ENCODE measurements around the gene OR2T34.
A peak's percentile ranks its signal among the peaks of the same experiment; 100 is the strongest.
"Not testable (repeated sequence)": the region's sequence is repeated elsewhere in the genome, so short reads cannot be mapped to it uniquely, and the experiment has no call there.

OR2T34 gene

DNA sequence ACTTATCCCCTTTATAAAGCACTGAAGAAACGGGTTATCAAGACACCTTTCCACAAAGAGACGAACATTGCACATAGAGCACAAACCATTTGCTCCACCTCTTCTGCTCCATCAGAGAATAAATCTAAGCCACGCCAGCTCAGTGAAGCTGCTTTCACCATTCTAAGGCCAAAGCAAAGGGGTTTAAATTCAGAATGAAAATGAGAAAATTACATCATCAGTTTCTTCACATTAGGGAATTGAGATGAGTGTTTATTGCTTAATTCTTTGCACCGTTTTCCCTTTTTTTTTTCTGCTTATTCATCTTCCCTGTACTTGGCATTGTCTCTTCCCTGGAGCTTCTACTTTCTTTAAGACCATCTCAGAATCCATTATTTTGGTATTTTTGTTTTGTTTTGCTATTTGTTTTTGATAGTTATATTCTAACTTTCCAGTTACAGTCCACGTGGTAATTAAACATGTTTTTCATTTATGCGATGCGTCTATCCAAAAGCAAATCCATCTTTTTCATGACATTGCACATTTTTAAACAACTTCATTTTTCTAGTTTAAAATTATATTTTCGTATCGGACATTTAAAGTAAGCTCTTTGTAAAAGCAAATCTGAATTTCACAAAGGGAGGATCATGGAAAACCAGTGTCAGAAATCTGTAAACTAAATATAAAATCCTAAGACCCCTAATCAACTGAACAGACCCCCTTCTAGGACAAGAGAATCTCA, 1.9 kb upstream of the OR2T34 start:
- no peak for ATAC-seq
- no peak for TF ChIP-seq PATZ1 (CRISPR knock-in tag; IDR thresholded peaks at IDR 0.05; ENCODE audit: borderline replicate concordance)
- TF ChIP-seq TOX (CRISPR knock-in tag; IDR thresholded peaks at IDR 0.05; ENCODE audit: borderline replicate concordance): no peak
- TF ChIP-seq ZNF70 (CRISPR knock-in tag; IDR thresholded peaks at IDR 0.05): no peak
- no peak for TF ChIP-seq ZFP30 (CRISPR knock-in tag; IDR thresholded peaks at IDR 0.05)
- TF ChIP-seq BACH2 (CRISPR knock-in tag; IDR thresholded peaks at IDR 0.05; ENCODE audit: borderline replicate concordance): no peak
- TF ChIP-seq ZNF8 (CRISPR knock-in tag; IDR thresholded peaks at IDR 0.05): no peak
- TF ChIP-seq GLIS3 (CRISPR knock-in tag; IDR thresholded peaks at IDR 0.05): no peak
- no peak for TF ChIP-seq SNAI2 (CRISPR knock-in tag; IDR thresholded peaks at IDR 0.05)
- TF ChIP-seq, protein P1, sequence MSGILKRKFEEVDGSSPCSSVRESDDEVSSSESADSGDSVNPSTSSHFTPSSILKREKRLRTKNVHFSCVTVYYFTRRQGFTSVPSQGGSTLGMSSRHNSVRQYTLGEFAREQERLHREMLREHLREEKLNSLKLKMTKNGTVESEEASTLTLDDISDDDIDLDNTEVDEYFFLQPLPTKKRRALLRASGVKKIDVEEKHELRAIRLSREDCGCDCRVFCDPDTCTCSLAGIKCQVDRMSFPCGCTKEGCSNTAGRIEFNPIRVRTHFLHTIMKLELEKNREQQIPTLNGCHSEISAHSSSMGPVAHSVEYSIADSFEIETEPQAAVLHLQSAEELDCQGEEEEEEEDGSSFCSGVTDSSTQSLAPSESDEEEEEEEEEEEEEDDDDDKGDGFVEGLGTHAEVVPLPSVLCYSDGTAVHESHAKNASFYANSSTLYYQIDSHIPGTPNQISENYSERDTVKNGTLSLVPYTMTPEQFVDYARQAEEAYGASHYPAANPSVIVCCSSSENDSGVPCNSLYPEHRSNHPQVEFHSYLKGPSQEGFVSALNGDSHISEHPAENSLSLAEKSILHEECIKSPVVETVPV (CRISPR knock-in tag; IDR thresholded peaks at IDR 0.05): no peak
- no peak for TF ChIP-seq PPARA (CRISPR knock-in tag; IDR thresholded peaks at IDR 0.05; ENCODE audit: borderline replicate concordance)
- TF ChIP-seq, protein P2, sequence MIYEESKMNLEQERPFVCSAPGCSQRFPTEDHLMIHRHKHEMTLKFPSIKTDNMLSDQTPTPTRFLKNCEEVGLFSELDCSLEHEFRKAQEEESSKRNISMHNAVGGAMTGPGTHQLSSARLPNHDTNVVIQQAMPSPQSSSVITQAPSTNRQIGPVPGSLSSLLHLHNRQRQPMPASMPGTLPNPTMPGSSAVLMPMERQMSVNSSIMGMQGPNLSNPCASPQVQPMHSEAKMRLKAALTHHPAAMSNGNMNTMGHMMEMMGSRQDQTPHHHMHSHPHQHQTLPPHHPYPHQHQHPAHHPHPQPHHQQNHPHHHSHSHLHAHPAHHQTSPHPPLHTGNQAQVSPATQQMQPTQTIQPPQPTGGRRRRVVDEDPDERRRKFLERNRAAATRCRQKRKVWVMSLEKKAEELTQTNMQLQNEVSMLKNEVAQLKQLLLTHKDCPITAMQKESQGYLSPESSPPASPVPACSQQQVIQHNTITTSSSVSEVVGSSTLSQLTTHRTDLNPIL (CRISPR knock-in tag; IDR thresholded peaks at IDR 0.05; ENCODE audit: low read depth): no peak
- TF ChIP-seq ZFP3 (CRISPR knock-in tag; IDR thresholded peaks at IDR 0.05): no peak
- TF ChIP-seq ESRRG (CRISPR knock-in tag; IDR thresholded peaks at IDR 0.05): no peak
- no peak for TF ChIP-seq CSDC2 (CRISPR knock-in tag; IDR thresholded peaks at IDR 0.05)

DNA sequence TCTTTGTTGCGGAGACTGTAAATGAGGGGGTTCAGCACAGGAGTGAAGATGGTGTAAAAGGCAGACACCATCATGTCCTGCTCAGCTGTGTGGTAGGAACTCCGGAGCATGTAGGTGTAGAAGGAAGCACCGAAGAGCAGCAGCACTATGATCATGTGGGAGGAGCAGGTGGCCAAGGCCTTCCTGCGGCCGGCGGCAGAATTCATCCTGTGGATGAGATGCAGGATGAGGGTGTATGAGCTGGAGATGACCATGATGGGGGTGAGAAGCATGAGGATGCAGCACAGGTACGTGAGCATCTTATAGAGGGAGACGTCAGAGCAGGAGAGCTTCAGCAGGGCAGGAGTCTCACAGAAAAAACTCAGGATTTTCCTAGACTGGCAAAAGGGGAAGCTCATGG, 701 bp downstream of the OR2T34 start:
- not testable (repeated sequence) for ATAC-seq

DNA sequence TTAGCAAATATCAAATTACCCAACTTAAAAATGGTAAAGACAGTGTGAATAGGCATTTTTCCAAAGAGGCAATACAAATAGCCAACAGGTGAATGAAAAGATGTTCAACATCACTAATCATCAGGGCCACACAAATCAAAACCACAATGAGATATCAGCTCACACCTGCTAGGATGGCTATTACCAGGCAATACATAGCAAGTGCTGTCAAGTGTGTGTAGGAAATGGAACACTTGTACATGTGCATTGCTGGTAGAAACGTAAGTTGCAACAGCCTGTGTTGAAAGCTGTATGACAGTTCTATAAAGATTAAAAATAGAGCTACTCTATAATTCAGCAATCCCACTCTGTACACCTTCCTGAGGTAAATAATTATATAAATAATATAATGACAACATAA, 2.5 kb downstream of the OR2T34 start:
- not testable (repeated sequence) for ATAC-seq

GRCh38 chr1:248570811-248571210, 3.7 kb downstream of the OR2T34 start:
- ATAC-seq: not testable (repeated sequence)

DNA sequence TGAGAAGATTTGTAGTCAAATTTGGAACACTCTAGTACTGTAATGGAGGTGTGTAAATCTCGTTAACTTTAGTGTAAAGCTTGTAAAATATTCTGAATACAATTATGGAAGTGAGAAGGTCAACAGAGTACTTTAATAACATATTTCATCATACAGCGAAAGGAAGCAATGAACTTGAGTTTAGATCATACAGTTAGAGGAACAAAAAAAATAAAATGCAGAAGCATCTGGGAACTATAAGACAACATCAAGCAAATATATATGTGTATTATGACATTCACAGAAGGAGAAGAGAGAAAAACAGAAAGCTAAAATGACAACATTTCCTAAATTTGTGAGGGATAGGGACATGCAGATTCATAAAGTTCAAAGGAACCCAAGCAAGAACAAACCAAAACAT, 5.5 kb downstream of the OR2T34 start:
- ATAC-seq: not testable (repeated sequence)

GRCh38 chr1:248565530-248566373, 8.8 kb downstream of the OR2T34 start:
- peak; percentile 40; the same call in 2 of the 3 replicates for ATAC-seq

DNA sequence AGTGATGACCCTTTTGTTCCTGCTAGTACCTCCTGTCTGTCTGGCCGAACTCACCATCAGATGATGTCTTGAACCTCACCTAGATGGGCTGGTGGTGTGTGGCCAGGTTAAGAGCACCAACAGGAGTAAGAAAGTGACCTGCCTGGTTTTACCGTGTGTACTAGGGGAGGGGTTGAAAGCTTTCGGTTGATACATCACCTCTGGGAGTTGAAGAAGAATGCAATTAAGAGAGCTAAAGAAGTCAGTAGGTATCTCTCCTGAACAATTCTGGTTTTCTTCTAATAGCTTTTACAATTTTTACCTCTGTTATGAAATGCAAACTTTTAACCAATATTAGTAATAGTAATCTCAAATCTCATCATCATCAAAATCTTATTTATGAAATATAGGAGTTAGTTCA, 11.9 kb downstream of the OR2T34 start, which contains the start of gene OR2T29:
TSS of gene OR2T29 (minus strand) at position 101 of the 400 bp plus-strand sequence. CDS start 3,281 bp downstream, outside the sequence.
- not testable (repeated sequence) for ATAC-seq

- not testable (repeated sequence) for ATAC-seq
Observed at GRCh38 chr1:248551027-248551426, 23.5 kb downstream of the OR2T34 start.

DNA sequence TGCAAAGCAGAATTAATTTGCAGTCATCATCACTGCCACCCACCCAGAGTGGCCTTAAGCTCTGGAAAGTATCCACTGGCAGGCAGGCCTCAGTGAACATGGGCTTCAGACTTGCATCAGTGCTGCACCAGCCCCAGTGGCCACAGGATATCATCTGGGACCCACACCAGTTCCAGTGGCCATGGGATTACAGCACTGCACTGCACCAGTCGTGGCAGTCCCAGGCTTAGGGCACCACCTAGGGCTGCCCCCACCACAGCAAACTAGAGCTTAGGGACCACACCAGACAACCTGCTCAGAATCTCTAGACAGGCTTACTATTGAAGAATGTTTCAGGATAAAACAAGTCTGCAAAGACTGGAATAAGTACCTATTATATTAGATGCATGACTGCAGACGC, 27.2 kb downstream of the OR2T34 start:
- ATAC-seq: not testable (repeated sequence)

GRCh38 chr1:248537449-248537848, 37.1 kb downstream of the OR2T34 start:
- ATAC-seq: not testable (repeated sequence)

All from SK-N-SH treated with all-trans-retinoic acid at 6 μM for 48 hours (cell line).